DOHH2 (cell line): Measurements from ENCODE around the gene CDT1.

ENCODE experiments used
- H3F3A ChIP-seq: fragments of 200-600 bp; sonication (generic), shearing (Covaris generic); 2 replicates; pipeline ENCODE4 v1.6.0; 2016; ENCODE audit warnings: antibody characterized with exemption, mild to moderate bottlenecking; ENCODE audit not compliant: control insufficient read depth, insufficient read depth
- H3K27ac ChIP-seq: fragments of 200-600 bp; sonication (generic); 2 replicates; pipeline ENCODE4 v1.5.1; 2014; ENCODE audit warnings: low read depth, mild to moderate bottlenecking, low read length, moderate library complexity
- H3K27me3 ChIP-seq: fragments of 200-600 bp; sonication (generic); 2 replicates; pipeline ENCODE4 v1.6.1; 2014; ENCODE audit warnings: mild to moderate bottlenecking, low read length, mixed read lengths; ENCODE audit not compliant: control insufficient read depth
- H3K36me3 ChIP-seq: fragments of 200-600 bp; sonication (generic); 2 replicates; pipeline ENCODE4 v1.6.1; 2014; ENCODE audit warnings: mild to moderate bottlenecking, low read length, moderate library complexity, mixed read lengths; ENCODE audit not compliant: control insufficient read depth
- H3K4me1 ChIP-seq: fragments of 200-600 bp; sonication (generic); 2 replicates; pipeline ENCODE4 v1.6.1; 2014; ENCODE audit warnings: mild to moderate bottlenecking, low read length, mixed read lengths; ENCODE audit not compliant: control insufficient read depth
- H3K4me2 ChIP-seq: fragments of 200-600 bp; sonication (generic); 2 replicates; pipeline ENCODE4 v1.6.0; 2014; ENCODE audit warnings: mild to moderate bottlenecking, low read length, moderate library complexity
- H3K4me3 ChIP-seq: fragments of 200-600 bp; sonication (generic); 2 replicates; pipeline ENCODE4 v1.5.1; 2014; ENCODE audit warnings: mild to moderate bottlenecking, low read length, mixed read lengths
- H3K79me2 ChIP-seq: fragments of 200-600 bp; sonication (generic); 2 replicates; pipeline ENCODE4 v1.6.1; 2014; ENCODE audit warnings: mild to moderate bottlenecking, low read length, mixed read lengths; ENCODE audit not compliant: control insufficient read depth
- H3K9me2 ChIP-seq: fragments of 200-600 bp; sonication (generic); replicated peaks from 2 replicates; pipeline ENCODE4 v1.6.1; 2014; ENCODE audit warnings: mild to moderate bottlenecking, low read length, mixed read lengths; ENCODE audit not compliant: control insufficient read depth
- H3K9me3 ChIP-seq: fragments of 200-600 bp; sonication (generic); 2 replicates; pipeline ENCODE4 v1.6.1; 2014; ENCODE audit warnings: antibody characterized with exemption, low read length, mixed read lengths; ENCODE audit not compliant: control insufficient read depth, insufficient read depth
- H4K20me1 ChIP-seq: fragments of 200-600 bp; sonication (generic); 2 replicates; pipeline ENCODE4 v1.6.0; 2014; ENCODE audit warnings: low read depth, mild to moderate bottlenecking, antibody characterized with exemption, low read length, moderate library complexity; ENCODE audit not compliant: control insufficient read depth, insufficient read depth
- CTCF ChIP-seq: fragments of 200-600 bp; sonication (generic); IDR thresholded peaks from one replicate; pipeline ENCODE4 v1.5.1; 2014; ENCODE audit warnings: antibody characterized with exemption, mild to moderate bottlenecking, low read depth, low read length; ENCODE audit not compliant: poor library complexity, severe bottlenecking
- EZH2phosphoT487 ChIP-seq: fragments of 200-600 bp; sonication (generic); IDR thresholded peaks from 2 replicates; pipeline ENCODE4 v1.6.1; 2017; ENCODE audit warnings: borderline replicate concordance, mild to moderate bottlenecking, antibody characterized with exemption, low read length, moderate library complexity, mixed read lengths

Gene CDT1

GRCh38 chr16:88855736-88856121, 52.1 kb downstream of the CDT1 start:
- peaks cover 17% of the 10 kb centered on the region for H3K36me3 ChIP-seq
- H3K27ac ChIP-seq, result no peak overlapping the region
- no peaks in the 10 kb centered on the region for H4K20me1 ChIP-seq
- peak overlapping the region; percentile 39; the same call in 1 of the 2 replicates for H3K4me3 ChIP-seq
- H3K4me1 ChIP-seq, result peaks cover 30% of the 10 kb centered on the region
- H3K4me2 ChIP-seq, result peak overlapping the region; percentile 47; the same call in 1 of the 2 replicates
- TF ChIP-seq EZH2phosphoT487 (no peak), CTCF (no peak)
- no peaks in the 10 kb centered on the region for H3K9me3 ChIP-seq
- no peaks in the 10 kb centered on the region for H3K9me2 ChIP-seq
- H3K79me2 ChIP-seq, result peaks cover 14% of the 10 kb centered on the region
- H3K27me3 ChIP-seq, result no peaks in the 10 kb centered on the region
- H3F3A ChIP-seq, result peaks cover 7% of the 10 kb centered on the region

GRCh38 chr16:88856122-88856827, 52.7 kb downstream of the CDT1 start:
- Histone ChIP-seq H3K27me3 (no peaks in the 10 kb centered on the region), H3K27ac (no peak overlapping the region)

GRCh38 chr16:88856828-88857727, 53.5 kb downstream of the CDT1 start, which contains the start of the genes GALNS and TRAPPC2L:
Gene GALNS, minus strand, starts transcription at chr16:88856947. Its CDS starts 70 bp downstream, at chr16:88856877.
Gene TRAPPC2L, plus strand, starts transcription at chr16:88857127. Its CDS starts 24 bp downstream, at chr16:88857151.
- H3K4me1 ChIP-seq, result peaks cover 30% of the 10 kb centered on the region
- H4K20me1 ChIP-seq, result no peaks in the 10 kb centered on the region
- peaks cover 7% of the 10 kb centered on the region for H3F3A ChIP-seq
- peak within 1 kb of the TSS; percentile 67 for H3K4me2 ChIP-seq
- no peaks in the 10 kb centered on the region for H3K9me2 ChIP-seq
- peaks cover 14% of the 10 kb centered on the region for H3K79me2 ChIP-seq
- peaks cover 21% of the 10 kb centered on the region for H3K36me3 ChIP-seq
- TF ChIP-seq EZH2phosphoT487 (no peak), CTCF (no peak)
- 0 out of 2 replicates have a peak within 1 kb of the TSS, but pooled peaks have one; percentile 3 for H3K27ac ChIP-seq
- H3K9me3 ChIP-seq, result no peaks in the 10 kb centered on the region
- peak within 1 kb of the TSS; percentile 77 for H3K4me3 ChIP-seq
- H3K27me3 ChIP-seq, result no peaks in the 10 kb centered on the region

More at GRCh38 chr16:88856122-88856827, 52.7 kb downstream of the CDT1 start:
- H3K4me2 ChIP-seq, result peak overlapping the region; percentile 50
- peaks cover 20% of the 10 kb centered on the region for H3K36me3 ChIP-seq
- peaks cover 7% of the 10 kb centered on the region for H3F3A ChIP-seq
- TF ChIP-seq CTCF (no peak), EZH2phosphoT487 (no peak)
- peaks cover 14% of the 10 kb centered on the region for H3K79me2 ChIP-seq
- no peaks in the 10 kb centered on the region for H3K9me2 ChIP-seq
- H3K4me1 ChIP-seq, result peaks cover 30% of the 10 kb centered on the region
- no peaks in the 10 kb centered on the region for H3K9me3 ChIP-seq
- H4K20me1 ChIP-seq, result no peaks in the 10 kb centered on the region
- H3K4me3 ChIP-seq, result peak overlapping the region; percentile 77
